ENCODE results near the gene TLL1. TPM values are rescaled to one million over a fixed set of nuclear protein-coding genes. Genes with fewer than 3 reads are reported as not detected.

TLL1 gene
- total RNA-seq, 1 experiment from 2014 or later: 0.46 TPM

DNA sequence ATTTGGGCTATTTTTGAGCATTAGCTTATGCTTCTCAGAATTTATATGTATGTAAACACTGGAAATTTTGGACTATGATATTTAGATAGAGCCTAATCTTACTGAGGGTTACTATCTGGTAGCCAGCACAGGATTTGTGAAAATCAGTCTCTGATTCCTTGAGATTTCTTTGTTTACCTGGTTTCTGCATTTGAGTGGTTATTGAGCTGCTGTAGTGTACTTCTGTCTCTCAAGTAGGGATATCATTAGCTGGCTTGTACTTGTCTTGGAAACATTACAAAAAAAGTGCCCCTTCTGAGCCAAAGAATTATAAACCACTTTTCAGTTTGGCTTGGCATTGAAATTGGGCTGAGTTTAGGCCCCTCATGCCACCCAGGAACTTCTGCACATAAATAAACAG, 49.7 kb downstream of the TLL1 start:
- no peak overlapping the region for H3K4me3 ChIP-seq
- H3F3A ChIP-seq (ENCODE audit: insufficient read depth, low read depth): no peaks in the 10 kb centered on the region
- H3K36me3 ChIP-seq (ENCODE audit: low read depth): no peaks in the 10 kb centered on the region
- CTCF ChIA-PET: no interaction called here
- H3K79me2 ChIP-seq (ENCODE audit: low read depth): no peaks in the 10 kb centered on the region
- TF ChIP-seq, protein P1, sequence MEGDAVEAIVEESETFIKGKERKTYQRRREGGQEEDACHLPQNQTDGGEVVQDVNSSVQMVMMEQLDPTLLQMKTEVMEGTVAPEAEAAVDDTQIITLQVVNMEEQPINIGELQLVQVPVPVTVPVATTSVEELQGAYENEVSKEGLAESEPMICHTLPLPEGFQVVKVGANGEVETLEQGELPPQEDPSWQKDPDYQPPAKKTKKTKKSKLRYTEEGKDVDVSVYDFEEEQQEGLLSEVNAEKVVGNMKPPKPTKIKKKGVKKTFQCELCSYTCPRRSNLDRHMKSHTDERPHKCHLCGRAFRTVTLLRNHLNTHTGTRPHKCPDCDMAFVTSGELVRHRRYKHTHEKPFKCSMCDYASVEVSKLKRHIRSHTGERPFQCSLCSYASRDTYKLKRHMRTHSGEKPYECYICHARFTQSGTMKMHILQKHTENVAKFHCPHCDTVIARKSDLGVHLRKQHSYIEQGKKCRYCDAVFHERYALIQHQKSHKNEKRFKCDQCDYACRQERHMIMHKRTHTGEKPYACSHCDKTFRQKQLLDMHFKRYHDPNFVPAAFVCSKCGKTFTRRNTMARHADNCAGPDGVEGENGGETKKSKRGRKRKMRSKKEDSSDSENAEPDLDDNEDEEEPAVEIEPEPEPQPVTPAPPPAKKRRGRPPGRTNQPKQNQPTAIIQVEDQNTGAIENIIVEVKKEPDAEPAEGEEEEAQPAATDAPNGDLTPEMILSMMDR (conservative IDR thresholded peaks at IDR 0.05): no peak
- no peak for TF ChIP-seq EZH2 (IDR thresholded peaks at IDR 0.05; ENCODE audit: low read depth)
- intact Hi-C loops (cut with micrococcal nuclease; ENCODE audit: unreplicated experiment): no loop called here
- no peak overlapping the region for H3K4me2 ChIP-seq
- H3K9me3 ChIP-seq (ENCODE audit: insufficient read depth, low read depth): no peaks in the 10 kb centered on the region
- H3K9me2 ChIP-seq (ENCODE audit: insufficient read depth): no peaks in the 10 kb centered on the region
- POLR2A ChIA-PET (ENCODE audit: unreplicated experiment): interaction anchor here (0.6 kb wide), 1 partner anchor 124 kb away, joined by 4 read pairs; no protein-coding TSS in a partner anchor
- H3K4me1 ChIP-seq (replicated peaks; ENCODE audit: insufficient read depth): no peaks in the 10 kb centered on the region
- H3K27me3 ChIP-seq (ENCODE audit: insufficient read depth, low read depth): no peaks in the 10 kb centered on the region
- no peak for DNase-seq
- no peaks in the 10 kb centered on the region for H4K20me1 ChIP-seq (ENCODE audit: insufficient read depth)
- no peak overlapping the region for H2AFZ ChIP-seq
- no peak overlapping the region for H3K27ac ChIP-seq
- no TSS peak for BruUV-seq (replicated peaks)

DNA sequence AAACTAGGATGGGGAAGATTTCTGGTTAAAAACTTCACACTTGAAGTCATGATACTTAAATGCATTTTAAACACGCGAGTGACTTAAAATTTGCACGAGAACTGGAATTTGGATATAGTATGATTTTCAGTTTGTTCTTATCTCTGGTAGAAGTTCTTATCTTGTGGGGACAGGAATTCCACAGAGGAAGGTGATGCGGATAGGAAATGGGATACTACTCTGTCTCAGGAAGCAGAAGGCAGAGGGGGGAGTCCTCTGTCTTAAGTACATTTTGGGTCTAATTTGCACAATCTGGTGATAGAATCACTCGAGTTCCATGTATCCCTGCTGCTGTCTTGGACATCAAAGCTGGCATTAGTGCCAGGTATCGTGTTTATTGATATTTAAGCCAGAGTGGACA, 53.3 kb downstream of the TLL1 start:
- no peaks in the 10 kb centered on the region for H3K27me3 ChIP-seq (ENCODE audit: insufficient read depth, low read depth)
- H3K4me2 ChIP-seq: no peak overlapping the region
- no peaks in the 10 kb centered on the region for H3F3A ChIP-seq (ENCODE audit: insufficient read depth, low read depth)
- H4K20me1 ChIP-seq (ENCODE audit: insufficient read depth): no peaks in the 10 kb centered on the region
- no peak for TF ChIP-seq EZH2 (IDR thresholded peaks at IDR 0.05; ENCODE audit: low read depth)
- TF ChIP-seq, protein P1 (conservative IDR thresholded peaks at IDR 0.05): no peak
- H3K9me3 ChIP-seq (ENCODE audit: insufficient read depth, low read depth): no peaks in the 10 kb centered on the region
- H3K4me1 ChIP-seq (replicated peaks; ENCODE audit: insufficient read depth): no peaks in the 10 kb centered on the region
- H2AFZ ChIP-seq: no peak overlapping the region
- intact Hi-C loops (cut with micrococcal nuclease; ENCODE audit: unreplicated experiment): no loop called here
- no peaks in the 10 kb centered on the region for H3K79me2 ChIP-seq (ENCODE audit: low read depth)
- H3K27ac ChIP-seq: no peak overlapping the region
- CTCF ChIA-PET: no interaction called here
- BruUV-seq (replicated peaks): no TSS peak
- no peaks in the 10 kb centered on the region for H3K36me3 ChIP-seq (ENCODE audit: low read depth)
- no peaks in the 10 kb centered on the region for H3K9me2 ChIP-seq (ENCODE audit: insufficient read depth)
- H3K4me3 ChIP-seq: no peak overlapping the region
- DNase-seq: no peak
- POLR2A ChIA-PET (ENCODE audit: unreplicated experiment): no interaction called here

DNA sequence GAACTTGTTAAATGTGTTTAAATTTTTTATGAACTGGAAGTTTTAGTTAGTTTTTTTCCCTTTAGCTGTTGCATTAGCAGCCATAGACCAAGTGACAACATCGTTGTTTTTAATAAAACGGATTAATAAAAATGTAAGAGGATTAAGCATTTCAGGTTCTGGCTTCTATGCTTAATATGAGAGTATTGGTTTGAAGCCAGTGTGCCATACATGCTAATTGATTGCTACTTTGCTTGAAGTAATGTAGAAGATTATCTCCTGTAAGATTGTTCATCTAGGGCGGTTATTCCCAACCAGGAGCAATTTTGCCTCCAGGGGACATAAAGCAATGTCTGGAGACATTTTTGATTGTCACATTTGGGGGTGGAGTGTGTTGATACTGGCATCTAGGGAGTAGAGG, 54.3 kb downstream of the TLL1 start:
- no peaks in the 10 kb centered on the region for H3F3A ChIP-seq (ENCODE audit: insufficient read depth, low read depth)
- no peak for TF ChIP-seq EZH2 (IDR thresholded peaks at IDR 0.05; ENCODE audit: low read depth)
- TF ChIP-seq, protein P1 (conservative IDR thresholded peaks at IDR 0.05): no peak
- ChIA-PET POLR2A (ENCODE audit: unreplicated experiment) (no interaction called here), CTCF (no interaction called here)
- no peaks in the 10 kb centered on the region for H3K9me2 ChIP-seq (ENCODE audit: insufficient read depth)
- no peaks in the 10 kb centered on the region for H3K27me3 ChIP-seq (ENCODE audit: insufficient read depth, low read depth)
- no peak for DNase-seq
- H3K36me3 ChIP-seq (ENCODE audit: low read depth): no peaks in the 10 kb centered on the region
- no peaks in the 10 kb centered on the region for H3K79me2 ChIP-seq (ENCODE audit: low read depth)
- intact Hi-C loops (cut with micrococcal nuclease; ENCODE audit: unreplicated experiment): no loop called here
- H4K20me1 ChIP-seq (ENCODE audit: insufficient read depth): no peaks in the 10 kb centered on the region
- H3K9me3 ChIP-seq (ENCODE audit: insufficient read depth, low read depth): no peaks in the 10 kb centered on the region
- H3K27ac ChIP-seq: no peak overlapping the region
- H3K4me2 ChIP-seq: no peak overlapping the region
- no TSS peak for BruUV-seq (replicated peaks)
- H3K4me3 ChIP-seq: no peak overlapping the region
- no peaks in the 10 kb centered on the region for H3K4me1 ChIP-seq (replicated peaks; ENCODE audit: insufficient read depth)
- H2AFZ ChIP-seq: no peak overlapping the region

All from PC-9 (cell line).